Left renal cortex interstitium (tissue), 4 donors: ENCODE data around the gene APOLD1. TPM values are rescaled to one million over a fixed set of nuclear protein-coding genes. Genes with fewer than 3 reads are reported as not detected.
"Not testable (repeated sequence)": the region's sequence is repeated elsewhere in the genome, so short reads cannot be mapped to it uniquely, and the experiment has no call there.

Experiments used
- DNase-seq, 4 donors: peaks; one replicate each; pipeline ENCODE4 v3.0.0-alpha.2; 2013; ENCODE audit warnings: low read depth in 4 of 4, low spot score in 2 of 4, missing footprints in 1 of 4
- polyA plus RNA-seq, 4 donors: library from polyadenylated mRNA; unstranded; fragments of 120-200 nt; gene quantifications; one replicate each; pipeline ENCODE4 v1.2.1, GENCODE V29; 2013; ENCODE audit not compliant: insufficient read length in 4 of 4

Gene APOLD1
- polyA plus RNA-seq, 4 donors: 7.4 to 14.5 (median 9.6) TPM

DNA sequence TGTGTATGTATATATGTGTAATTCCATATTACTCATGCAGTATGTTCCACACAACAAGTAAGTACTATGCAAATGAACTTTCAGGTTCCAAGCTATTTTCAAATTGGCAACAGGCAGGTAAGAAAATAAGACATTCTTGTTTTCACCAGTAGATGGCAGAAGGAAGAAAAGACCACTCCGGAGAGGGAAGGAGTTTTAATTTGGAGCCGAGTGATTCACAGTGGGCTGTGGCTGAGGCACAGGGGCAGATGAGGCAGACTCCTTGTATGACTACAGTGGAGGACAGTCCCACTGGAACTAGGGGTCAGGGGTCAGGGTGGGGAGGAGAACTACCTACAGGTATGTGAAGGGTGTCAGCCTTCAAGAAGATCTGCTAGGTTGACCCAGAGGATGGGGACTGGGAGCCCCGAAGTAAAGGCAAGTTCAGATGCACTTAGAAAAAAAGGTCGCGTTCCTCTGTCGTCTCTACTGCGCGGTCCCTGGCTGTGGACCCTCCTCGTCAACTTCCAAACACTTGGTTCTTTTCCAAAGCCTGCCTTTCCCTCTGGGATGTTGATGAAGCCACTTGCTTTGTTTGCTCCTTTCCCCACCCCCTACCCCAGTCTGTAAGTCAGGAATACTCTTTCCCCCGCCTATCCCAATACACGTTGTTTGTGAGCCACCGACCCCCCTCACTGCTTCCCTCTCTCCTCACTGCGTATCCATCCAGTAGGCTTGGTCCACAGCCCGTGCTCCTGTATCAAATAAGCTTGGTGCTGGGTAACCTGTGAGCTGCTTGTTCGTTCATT lies 51.8 kb downstream of the APOLD1 start:
- DNase-seq: peak in 1 of 4 donors; percentile 66

DNA sequence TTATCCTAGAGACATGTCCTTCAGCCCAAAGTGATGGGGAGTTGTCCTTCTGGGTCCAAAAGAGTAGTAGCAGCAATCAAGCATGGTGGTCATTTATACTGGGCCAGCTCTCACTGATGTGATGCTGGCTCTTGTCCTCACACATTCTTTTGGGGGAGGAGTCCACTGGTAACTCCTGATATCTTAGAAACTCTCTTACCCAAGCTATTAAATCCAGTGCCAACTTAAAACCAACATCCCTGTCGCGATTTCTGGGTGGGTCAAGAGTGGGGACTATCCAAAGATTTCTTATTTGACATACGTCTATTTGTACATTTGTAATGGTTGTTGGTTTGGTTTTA lies 52.3 kb downstream of the APOLD1 start:
- DNase-seq: no peak

DNA sequence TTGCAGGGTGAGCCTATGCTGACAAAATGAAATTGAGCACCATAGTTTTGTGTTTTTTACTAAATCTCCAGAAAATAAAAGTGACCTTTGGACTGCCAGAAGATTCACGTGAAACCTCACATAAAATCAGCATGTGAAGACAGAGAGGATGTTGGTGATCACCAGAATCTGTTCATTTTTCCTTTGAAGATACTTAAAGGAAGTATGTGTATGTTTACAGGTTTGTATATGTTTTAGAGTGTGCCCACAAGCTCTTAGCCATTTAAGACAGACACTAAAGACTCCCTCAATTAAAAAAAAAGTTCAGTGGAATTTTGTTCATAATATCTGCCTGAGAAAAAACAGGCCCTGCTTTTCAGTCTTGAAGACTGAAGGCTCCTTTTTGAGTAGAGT lies 53.5 kb downstream of the APOLD1 start:
- no peak for DNase-seq

DNA sequence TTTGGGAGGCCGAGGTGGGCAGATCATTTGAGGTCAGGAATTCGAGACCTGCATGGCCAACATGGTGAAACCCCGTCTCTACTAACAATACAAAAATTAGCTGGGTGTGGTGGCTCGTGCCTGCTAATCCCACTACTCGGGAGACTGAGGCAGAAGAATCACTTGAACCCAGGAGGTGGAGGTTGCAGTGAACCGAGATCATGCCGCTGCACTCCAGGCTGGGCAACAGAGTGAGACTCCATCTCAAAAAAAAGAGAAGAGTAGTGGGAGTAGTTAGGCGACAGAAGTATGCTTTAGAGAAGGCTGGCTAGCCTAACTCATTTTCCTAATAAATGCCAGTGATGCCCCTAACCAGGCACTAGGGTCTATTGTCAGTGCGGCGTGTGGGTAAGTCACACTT lies 54.0 kb downstream of the APOLD1 start:
- not testable (repeated sequence) for DNase-seq

DNA sequence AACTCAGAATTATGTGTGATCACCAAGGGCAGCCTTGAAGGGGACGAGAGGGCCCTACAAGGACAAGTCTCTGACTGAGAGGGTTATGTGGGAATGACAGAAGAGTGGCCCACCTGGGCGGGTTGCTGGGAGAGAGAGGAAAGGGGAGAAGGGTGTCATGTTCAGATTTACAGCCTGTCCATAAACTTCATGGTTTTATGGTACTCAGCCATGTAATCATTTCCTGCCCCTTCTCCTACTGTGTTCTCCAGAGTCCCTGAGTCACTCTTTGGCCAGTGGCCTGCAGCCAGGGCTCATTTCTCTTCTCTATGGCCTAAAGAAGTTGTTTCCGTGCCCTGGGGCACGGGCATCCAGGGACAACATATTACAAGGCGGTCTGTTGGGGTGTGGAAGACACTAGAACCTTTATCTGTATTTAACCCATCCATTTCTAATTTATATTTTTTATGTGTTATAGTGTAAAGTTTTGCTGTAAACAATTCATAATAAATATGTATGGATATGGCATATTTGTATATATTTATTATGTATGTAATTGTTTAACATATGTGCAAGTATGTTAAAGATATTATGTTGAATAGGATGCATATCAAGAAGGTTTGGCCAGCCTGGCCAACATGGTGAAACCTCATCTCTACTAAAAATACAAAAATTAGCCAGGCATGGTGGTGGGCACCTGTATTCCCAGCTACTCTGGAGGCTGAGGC lies 54.6 kb downstream of the APOLD1 start:
- DNase-seq: no peak

DNA sequence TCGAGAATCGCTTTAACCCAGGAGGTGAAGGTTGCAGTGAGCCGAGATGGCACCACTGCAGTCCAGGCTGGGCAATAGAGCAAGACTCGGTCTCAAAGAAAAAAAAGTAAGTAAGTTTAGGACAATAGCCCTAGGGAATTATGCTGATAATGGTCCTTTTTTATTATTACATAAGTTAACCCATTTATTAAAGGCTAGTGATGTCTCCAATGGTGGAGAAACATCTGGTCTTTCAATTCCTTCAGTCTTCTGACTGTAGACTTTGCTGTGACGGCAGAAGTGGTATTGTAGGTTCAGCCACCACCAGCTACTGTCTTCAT lies 55.1 kb downstream of the APOLD1 start:
- no peak for DNase-seq

Other genes starting within 250 kb of the APOLD1 start
- gene DUSP16, start 222.8 kb upstream of the APOLD1 start, polyA plus RNA-seq: 10 to 100 TPM; 23.8 to 27.7 (median 25.7) TPM
- 10 to 100 TPM; 30.8 to 38.8 (median 33.6) TPM for gene CREBL2, start 173.8 kb upstream of the APOLD1 start, polyA plus RNA-seq
- 1 to 10 TPM in 3 of 4 donors, under 1 TPM in 1; 0.94 to 2.2 (median 1.2) TPM for gene GPR19, start 89.5 kb upstream of the APOLD1 start, polyA plus RNA-seq
- 10 to 100 TPM; 60.7 to 81.3 (median 73.0) TPM for gene CDKN1B, start 68.3 kb upstream of the APOLD1 start, polyA plus RNA-seq
- 10 to 100 TPM; 71.7 to 77.8 (median 76.0) TPM for gene DDX47, start 27.7 kb downstream of the APOLD1 start, polyA plus RNA-seq
- 10 to 100 TPM in 2 of 4 donors, 1 to 10 TPM in 2; 6.8 to 10.7 (median 9.4) TPM for gene GPRC5A, start 105.9 kb downstream of the APOLD1 start, polyA plus RNA-seq
- gene GPRC5D, start 166.5 kb downstream of the APOLD1 start, polyA plus RNA-seq: 1 to 10 TPM in 2 of 4 donors, under 1 TPM in 2; 0.30 to 1.2 (median 0.92) TPM
- gene HEBP1, start 214.6 kb downstream of the APOLD1 start, polyA plus RNA-seq: 10 to 100 TPM; 57.3 to 75.9 (median 70.1) TPM